CD4-positive, alpha-beta memory T cell (primary cell): ENCODE results near the gene DOCK6. TPM values are rescaled to one million over a fixed set of nuclear protein-coding genes. Genes with fewer than 3 reads are reported as not detected.

Source experiments
- CTCF ChIA-PET: fragments of 350-600 bp; sonication (Branson Sonifier 250); formaldehyde crosslinking; loops from one replicate; lab custom pipeline; 2021; ENCODE audit warnings: inconsistent platforms; ENCODE audit not compliant: partially characterized antibody; lab: Charles Lee
- POLR2A ChIA-PET: fragments of 350-600 bp; sonication (Branson Sonifier 250); formaldehyde crosslinking; loops from one replicate; lab custom pipeline; 2021; ENCODE audit not compliant: partially characterized antibody; lab: Charles Lee
- DNase-seq, 5 donors: peaks; one replicate each; pipeline versions ENCODE4 v3.0.0 to v3.0.0-alpha.2; 2020 to 2022; ENCODE audit warnings: mixed read lengths in 1 of 5
- H3K27ac ChIP-seq: one replicate; pipeline ENCODE4 v1.7.0; 2013; ENCODE audit warnings: low read depth, low read length
- H3K27me3 ChIP-seq: 2 replicates; pipeline ENCODE4 v1.7.0; 2013; ENCODE audit warnings: mild to moderate bottlenecking, low read length, moderate library complexity; ENCODE audit not compliant: insufficient read depth
- H3K36me3 ChIP-seq: 2 replicates; pipeline ENCODE4 v1.7.0; 2013; ENCODE audit warnings: mild to moderate bottlenecking, low read length, moderate library complexity; ENCODE audit not compliant: insufficient read depth
- H3K4me1 ChIP-seq: 2 replicates; pipeline ENCODE4 v1.7.0; 2013; ENCODE audit warnings: mild to moderate bottlenecking, low read length, moderate library complexity; ENCODE audit not compliant: insufficient read depth
- H3K4me3 ChIP-seq, 2 donors: one replicate each; pipeline ENCODE4 v1.7.0; 2013; ENCODE audit warnings: low read length in 2 of 2, mild to moderate bottlenecking in 1 of 2
- H3K9me3 ChIP-seq, 2 donors: one replicate each; pipeline ENCODE4 v1.7.0; 2013; ENCODE audit warnings: low read length in 2 of 2, control low read depth in 1 of 2; ENCODE audit not compliant: control insufficient read depth in 1 of 2
- H3K27ac Mint-ChIP-seq, 7 donors: one replicate each; pipeline ENCODE4 v1.8.0; 2020 to 2021; ENCODE audit warnings: mixed read lengths in 7 of 7, mild to moderate bottlenecking in 6 of 7, inconsistent platforms in 3 of 7, moderate library complexity in 3 of 7
- H3K27me3 Mint-ChIP-seq, 2 donors: one replicate each; pipeline ENCODE4 v1.8.0; 2020 to 2021; ENCODE audit warnings: mixed read lengths in 2 of 2
- H3K36me3 Mint-ChIP-seq, 2 donors: one replicate each; pipeline ENCODE4 v1.8.0; 2020 to 2021; ENCODE audit warnings: mixed read lengths in 2 of 2, inconsistent platforms in 1 of 2, mild to moderate bottlenecking in 1 of 2
- H3K4me1 Mint-ChIP-seq, 4 donors: one replicate each; pipeline ENCODE4 v1.8.0; 2020 to 2021; ENCODE audit warnings: mixed read lengths in 4 of 4, mild to moderate bottlenecking in 1 of 4
- H3K4me3 Mint-ChIP-seq, 8 donors: one replicate each; pipeline ENCODE4 v1.8.0; 2020 to 2021; ENCODE audit warnings: mixed read lengths in 8 of 8, mild to moderate bottlenecking in 7 of 8, moderate library complexity in 6 of 8, inconsistent platforms in 3 of 8
- H3K9me3 Mint-ChIP-seq, 8 donors: one replicate each; pipeline ENCODE4 v1.8.0; 2020 to 2021; ENCODE audit warnings: mixed read lengths in 8 of 8, mild to moderate bottlenecking in 5 of 8, inconsistent platforms in 3 of 8, moderate library complexity in 1 of 8
- intact Hi-C: fragments of 100-400 bp; cut with micrococcal nuclease; formaldehyde crosslinking; loops from one replicate; pipeline ENCODE4 v1.15.1; 2023
- polyA plus RNA-seq, 2 donors: library from polyadenylated mRNA; unstranded; fragments of 300-500 nt; fragmentation: Illumina TruSeq; gene quantifications; one replicate each; pipeline ENCODE4 v1.2.3, GENCODE V29; 2021
- total RNA-seq, 2 experiments: library from RNA; stranded (reverse); gene quantifications; one replicate each; pipeline ENCODE4 v1.2.3, GENCODE V29; 2021

The DOCK6 gene
- total and polyA plus RNA-seq, 4 experiments from 2014 or later = 0.30 to 0.64 TPM; not detected in 2

DNA sequence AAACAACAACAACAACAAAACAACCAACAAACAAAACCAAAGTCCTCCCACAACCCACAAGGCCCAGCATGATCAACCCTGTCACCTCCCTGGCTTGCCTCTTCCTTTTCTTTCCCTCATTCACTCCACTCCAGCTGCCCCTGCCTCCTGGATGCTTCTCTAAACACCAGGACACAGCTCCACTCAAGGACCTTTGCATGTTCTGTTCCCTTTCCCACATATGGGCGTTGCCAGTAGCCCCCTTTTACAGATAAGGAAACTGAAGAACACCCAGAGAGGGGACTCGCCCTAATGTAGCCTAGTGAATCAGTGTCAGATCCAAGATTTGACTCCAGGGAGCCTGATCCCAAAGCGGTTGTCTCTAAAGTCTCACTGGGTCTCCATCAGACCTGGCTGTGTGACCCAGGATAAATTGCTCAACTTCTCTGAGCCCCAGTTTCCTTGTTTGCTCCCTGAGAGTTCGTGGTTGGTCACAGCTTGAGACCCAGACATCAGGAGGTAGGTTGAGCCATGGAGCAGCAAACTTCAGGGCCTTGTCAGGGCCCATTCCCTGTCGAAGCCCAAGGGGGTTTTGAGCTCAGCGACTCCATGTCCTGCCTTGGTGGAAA lies 3.0 kb upstream of the DOCK6 start:
- intact Hi-C loops = no loop called here
- Mint-ChIP-seq H3K27ac (no peak overlapping the region), H3K36me3 (no peaks in the 10 kb centered on the region), H3K9me3 (peaks cover 0 to 4% (median 2%) of the 10 kb centered on the region in 8 donors), H3K4me1 (peaks cover 0 to 12% (median 2%) of the 10 kb centered on the region in 4 donors), H3K4me3 (peak overlapping the region in 3 of 8 donors; percentile 21 to 68 (median 33)), H3K27me3 (peaks cover 46 to 51% of the 10 kb centered on the region in 2 donors)
- Histone ChIP-seq H3K27ac (no peak overlapping the region), H3K27me3 (peaks cover 22% of the 10 kb centered on the region), H3K4me1 (no peaks in the 10 kb centered on the region), H3K9me3 (no peaks in the 10 kb centered on the region), H3K4me3 (no peak overlapping the region), H3K36me3 (no peaks in the 10 kb centered on the region)
- CTCF ChIA-PET = no interaction called here
- POLR2A ChIA-PET = no interaction called here
- DNase-seq = no peak

DNA sequence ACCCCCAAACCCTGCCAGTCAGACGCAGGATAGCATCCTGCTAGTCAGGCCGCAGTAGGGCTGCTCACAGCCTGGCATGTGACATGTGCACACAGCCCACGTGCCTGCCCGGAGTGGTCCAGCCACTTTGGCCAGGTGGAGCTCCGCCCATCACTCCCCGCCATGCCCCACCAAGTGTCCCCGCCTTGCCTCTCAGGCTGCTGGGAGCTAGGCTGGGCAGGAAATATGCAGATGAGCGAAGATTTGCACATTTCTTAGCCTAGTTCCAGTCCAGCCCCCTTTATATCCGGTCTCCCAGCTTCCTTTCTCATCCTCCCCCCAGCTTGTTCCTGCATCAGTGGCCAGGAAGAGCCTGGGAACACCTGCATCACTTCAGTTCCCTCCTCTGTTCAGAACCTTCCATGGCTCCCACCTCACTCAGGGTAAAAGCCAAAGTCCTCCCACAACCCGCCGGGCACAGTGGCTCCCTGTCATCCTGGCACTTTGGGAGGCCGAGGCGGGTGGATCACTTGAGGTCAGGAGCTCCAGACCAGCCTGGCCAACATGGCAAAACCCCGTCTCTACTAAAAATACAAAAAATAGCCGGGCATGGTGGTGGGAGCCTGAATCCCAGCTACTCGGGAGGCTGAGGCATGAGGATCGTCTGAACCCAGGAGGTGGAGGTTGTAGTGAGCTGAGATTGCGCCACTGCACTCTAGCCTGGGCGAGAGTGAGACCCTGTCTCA lies 2.3 kb upstream of the DOCK6 start:
- peaks cover 49 to 54% of the 10 kb centered on the region in 2 donors for H3K27me3 Mint-ChIP-seq
- ChIA-PET CTCF (no interaction called here), POLR2A (no interaction called here)
- H3K4me1 Mint-ChIP-seq = peaks cover 0 to 12% (median 2%) of the 10 kb centered on the region in 4 donors
- H3K4me3 Mint-ChIP-seq = peak overlapping the region in 1 of 8 donors; percentile 45
- Histone ChIP-seq H3K27me3 (peaks cover 22% of the 10 kb centered on the region), H3K9me3 (no peaks in the 10 kb centered on the region), H3K27ac (no peak overlapping the region), H3K36me3 (no peaks in the 10 kb centered on the region), H3K4me1 (no peaks in the 10 kb centered on the region), H3K4me3 (no peak overlapping the region)
- peaks cover 0 to 4% (median 2%) of the 10 kb centered on the region in 8 donors for H3K9me3 Mint-ChIP-seq
- intact Hi-C loops = no loop called here
- no peak for DNase-seq
- peak overlapping the region in 1 of 7 donors; percentile 16 for H3K27ac Mint-ChIP-seq
- H3K36me3 Mint-ChIP-seq = no peaks in the 10 kb centered on the region

DNA sequence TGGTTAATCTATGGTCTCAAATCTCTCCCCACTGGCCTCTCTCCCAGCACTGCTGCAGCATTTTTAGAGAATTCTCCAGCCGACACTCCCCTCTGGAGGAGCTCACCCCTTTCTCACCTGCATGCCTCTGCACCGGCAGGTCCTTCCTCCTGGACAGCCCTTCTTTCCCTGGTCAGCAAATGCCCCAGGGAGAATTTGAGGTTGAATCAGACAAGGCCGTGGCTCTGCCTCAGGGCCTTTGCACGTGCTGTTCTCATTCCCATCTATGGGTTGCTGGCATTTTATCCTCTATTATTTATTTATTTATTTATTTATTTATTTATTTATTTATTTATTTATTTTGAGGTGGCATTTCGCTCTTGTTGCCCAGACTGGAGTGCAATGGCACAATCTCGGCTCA lies 1.4 kb upstream of the DOCK6 start:
- Mint-ChIP-seq H3K4me3 (peak overlapping the region in 2 of 8 donors; percentile 47 to 68), H3K27me3 (peaks cover 44 to 48% of the 10 kb centered on the region in 2 donors), H3K27ac (no peak overlapping the region), H3K9me3 (peaks cover 0 to 2% (median 0%) of the 10 kb centered on the region in 8 donors), H3K36me3 (no peaks in the 10 kb centered on the region), H3K4me1 (peaks cover 0 to 12% (median 2%) of the 10 kb centered on the region in 4 donors)
- Histone ChIP-seq H3K27me3 (peaks cover 22% of the 10 kb centered on the region), H3K4me1 (no peaks in the 10 kb centered on the region), H3K9me3 (no peaks in the 10 kb centered on the region), H3K36me3 (no peaks in the 10 kb centered on the region), H3K4me3 (no peak overlapping the region), H3K27ac (no peak overlapping the region)
- ChIA-PET CTCF (no interaction called here), POLR2A (no interaction called here)
- intact Hi-C loops = no loop called here
- no peak for DNase-seq

DNA sequence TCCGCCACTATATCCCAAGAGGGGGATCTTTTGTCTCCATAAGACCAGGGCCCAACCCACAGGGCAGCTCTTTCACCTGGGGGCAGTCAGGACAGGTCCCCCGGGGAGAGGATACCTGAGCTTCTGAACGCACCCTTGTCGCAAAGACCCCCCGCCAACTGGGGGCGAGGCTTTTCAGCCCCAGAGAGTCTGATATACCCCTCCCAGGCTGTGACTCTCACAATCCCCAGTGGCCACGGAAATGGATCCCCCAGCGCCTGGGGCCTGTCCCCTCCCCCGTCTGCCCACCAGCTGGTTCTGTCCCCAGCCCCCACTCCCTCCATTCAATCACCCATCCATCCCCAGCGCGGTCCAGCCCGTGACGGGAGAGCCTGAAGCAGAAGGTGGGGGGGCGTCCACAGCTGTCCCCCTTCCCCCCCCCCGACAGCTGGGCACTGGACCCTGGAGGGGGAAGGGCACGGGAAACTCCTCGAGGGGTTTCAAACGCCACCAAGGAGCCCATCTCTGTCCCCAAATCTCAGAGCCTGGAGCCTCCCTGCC lies 823 bp downstream of the DOCK6 start:
- H3K4me3 Mint-ChIP-seq = peak overlapping the region in 5 of 8 donors; percentile 52 to 79 (median 59)
- CTCF ChIA-PET = interaction anchor here (0.6 kb wide), 1 partner anchor 780 kb away, joined by 3 read pairs; no protein-coding TSS in a partner anchor
- H3K36me3 Mint-ChIP-seq = no peaks in the 10 kb centered on the region
- H3K9me3 Mint-ChIP-seq = peaks cover 0 to 4% (median 1%) of the 10 kb centered on the region in 8 donors
- H3K36me3 ChIP-seq = no peaks in the 10 kb centered on the region
- H3K9me3 ChIP-seq = no peaks in the 10 kb centered on the region
- peaks cover 30 to 33% of the 10 kb centered on the region in 2 donors for H3K27me3 Mint-ChIP-seq
- peak overlapping the region in 1 of 2 donors; percentile 19 for H3K4me3 ChIP-seq
- H3K4me1 Mint-ChIP-seq = peaks cover 0 to 12% (median 2%) of the 10 kb centered on the region in 4 donors
- intact Hi-C loops = no loop called here
- no peak overlapping the region for H3K27ac ChIP-seq
- H3K27ac Mint-ChIP-seq = no peak overlapping the region
- no peak for DNase-seq
- no peaks in the 10 kb centered on the region for H3K4me1 ChIP-seq
- H3K27me3 ChIP-seq = peaks cover 15% of the 10 kb centered on the region
- POLR2A ChIA-PET = no interaction called here

- Mint-ChIP-seq H3K9me3 (peaks cover 0 to 4% (median 1%) of the 10 kb centered on the region in 8 donors), H3K27ac (peak overlapping the region in 2 of 7 donors; percentile 36 to 92), H3K4me3 (peak overlapping the region; percentile 26 to 79 (median 54)), H3K4me1 (peaks cover 0 to 12% (median 2%) of the 10 kb centered on the region in 4 donors), H3K27me3 (peaks cover 27 to 28% of the 10 kb centered on the region in 2 donors), H3K36me3 (no peaks in the 10 kb centered on the region)
- H3K27me3 ChIP-seq = peaks cover 15% of the 10 kb centered on the region
- no peak for DNase-seq
- H3K36me3 ChIP-seq = no peaks in the 10 kb centered on the region
- no peaks in the 10 kb centered on the region for H3K4me1 ChIP-seq
- H3K9me3 ChIP-seq = no peaks in the 10 kb centered on the region
- CTCF ChIA-PET = no interaction called here
- intact Hi-C loops = no loop called here
- H3K27ac ChIP-seq = no peak overlapping the region
- POLR2A ChIA-PET = no interaction called here
- no peak overlapping the region for H3K4me3 ChIP-seq
These were observed 1.3 kb downstream of the DOCK6 start for GRCh38 chr19:11260996-11261395.

- Mint-ChIP-seq H3K27me3 (peaks cover 8 to 9% of the 10 kb centered on the region in 2 donors), H3K4me1 (peaks cover 0 to 5% (median 0%) of the 10 kb centered on the region in 4 donors), H3K9me3 (peaks cover 0 to 7% (median under 1%) of the 10 kb centered on the region in 8 donors), H3K4me3 (no peak overlapping the region), H3K27ac (no peak overlapping the region), H3K36me3 (no peaks in the 10 kb centered on the region)
- CTCF ChIA-PET = no interaction called here
- Histone ChIP-seq H3K4me3 (no peak overlapping the region), H3K9me3 (no peaks in the 10 kb centered on the region), H3K4me1 (no peaks in the 10 kb centered on the region), H3K27me3 (peaks cover 6% of the 10 kb centered on the region), H3K27ac (no peak overlapping the region), H3K36me3 (no peaks in the 10 kb centered on the region)
- no peak for DNase-seq
- POLR2A ChIA-PET = no interaction called here
- intact Hi-C loops = no loop called here
These were observed 4.4 kb downstream of the DOCK6 start for GRCh38 chr19:11257846-11258380.

- H3K36me3 ChIP-seq = no peaks in the 10 kb centered on the region
- CTCF ChIA-PET = interaction anchor here (1.9 kb wide), 1 partner anchor 12 kb away, joined by 4 read pairs; no protein-coding TSS in a partner anchor
- Mint-ChIP-seq H3K36me3 (no peaks in the 10 kb centered on the region), H3K27me3 (peaks cover 8% of the 10 kb centered on the region in 2 donors), H3K9me3 (peaks cover 0 to 7% (median under 1%) of the 10 kb centered on the region in 8 donors), H3K4me3 (no peak overlapping the region), H3K27ac (no peak overlapping the region), H3K4me1 (no peaks in the 10 kb centered on the region)
- H3K4me1 ChIP-seq = no peaks in the 10 kb centered on the region
- no peaks in the 10 kb centered on the region for H3K9me3 ChIP-seq
- no peaks in the 10 kb centered on the region for H3K27me3 ChIP-seq
- intact Hi-C loops = no loop called here
- POLR2A ChIA-PET = no interaction called here
- H3K4me3 ChIP-seq = no peak overlapping the region
- no peak for DNase-seq
- H3K27ac ChIP-seq = no peak overlapping the region
These were observed 6.1 kb downstream of the DOCK6 start for GRCh38 chr19:11256189-11256588.
